ENCODE measurements around the gene SDCBP2.

- TF ChIP-seq GATA2 (IDR thresholded peaks at IDR 0.05; ENCODE audit: low read depth, low read length), result no peak
- no peak for TF ChIP-seq GATA3 (IDR thresholded peaks at IDR 0.05; ENCODE audit: low read depth, low read length)
Observed at GRCh38 chr20:1357921-1358671, 29.2 kb upstream of the SDCBP2 start.
